ENCODE results near the gene SLC13A5. TPM values are rescaled to one million over a fixed set of nuclear protein-coding genes. Genes with fewer than 3 reads are reported as not detected.

SLC13A5 gene
- total and polyA plus RNA-seq, 10 of the 15 experiments (the other 5 are each of a cell fraction or from before 2014, with no cell fraction given): 0.23 TPM; not detected in 9

GRCh38 chr17:6675201-6675825 lies 37.9 kb downstream of the SLC13A5 start:
- TF ChIP-seq RAD21 (IDR thresholded peaks at IDR 0.05; ENCODE audit: insufficient read depth, low read depth, low read length) (no peak), BACH1 (IDR thresholded peaks at IDR 0.05; ENCODE audit: borderline replicate concordance) (no peak), EP300 (IDR thresholded peaks at IDR 0.05; ENCODE audit: borderline replicate concordance in 1 of 2, control insufficient read depth in 1 of 2, low read depth in 2 of 2, low read length in 2 of 2) (no peak), BCL11A (IDR thresholded peaks at IDR 0.05; ENCODE audit: low read depth, low read length) (no peak), HSF1 (IDR thresholded peaks at IDR 0.05; ENCODE audit: low read depth, low read length) (no peak), ZBTB33 (IDR thresholded peaks at IDR 0.05) (no peak), DPF2 (IDR thresholded peaks at IDR 0.05) (no peak), PML (IDR thresholded peaks at IDR 0.05; ENCODE audit: low read length) (no peak), MEF2A (IDR thresholded peaks at IDR 0.05; ENCODE audit: insufficient read depth, low read depth, low read length) (no peak), MYC (IDR thresholded peaks at IDR 0.05; ENCODE audit: insufficient read depth, insufficient read length, insufficient replicate concordance, low read length, severe bottlenecking) (no peak), CBX5 (IDR thresholded peaks at IDR 0.05; ENCODE audit: low read depth) (no peak), CBX3 (IDR thresholded peaks at IDR 0.05; ENCODE audit: borderline replicate concordance, low read depth) (no peak)
- TF ChIP-seq, protein P1, sequence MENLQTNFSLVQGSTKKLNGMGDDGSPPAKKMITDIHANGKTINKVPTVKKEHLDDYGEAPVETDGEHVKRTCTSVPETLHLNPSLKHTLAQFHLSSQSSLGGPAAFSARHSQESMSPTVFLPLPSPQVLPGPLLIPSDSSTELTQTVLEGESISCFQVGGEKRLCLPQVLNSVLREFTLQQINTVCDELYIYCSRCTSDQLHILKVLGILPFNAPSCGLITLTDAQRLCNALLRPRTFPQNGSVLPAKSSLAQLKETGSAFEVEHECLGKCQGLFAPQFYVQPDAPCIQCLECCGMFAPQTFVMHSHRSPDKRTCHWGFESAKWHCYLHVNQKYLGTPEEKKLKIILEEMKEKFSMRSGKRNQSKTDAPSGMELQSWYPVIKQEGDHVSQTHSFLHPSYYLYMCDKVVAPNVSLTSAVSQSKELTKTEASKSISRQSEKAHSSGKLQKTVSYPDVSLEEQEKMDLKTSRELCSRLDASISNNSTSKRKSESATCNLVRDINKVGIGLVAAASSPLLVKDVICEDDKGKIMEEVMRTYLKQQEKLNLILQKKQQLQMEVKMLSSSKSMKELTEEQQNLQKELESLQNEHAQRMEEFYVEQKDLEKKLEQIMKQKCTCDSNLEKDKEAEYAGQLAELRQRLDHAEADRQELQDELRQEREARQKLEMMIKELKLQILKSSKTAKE (IDR thresholded peaks at IDR 0.05; ENCODE audit: low read depth, poor library complexity, severe bottlenecking): no peak
- Histone ChIP-seq H3K9ac (ENCODE audit: control insufficient read depth, insufficient read depth, low read length) (no peak overlapping the region), H3K9me3 (replicated peaks; ENCODE audit: control insufficient read depth, insufficient read depth, low read length) (no peaks in the 10 kb centered on the region), H3K36me3 (ENCODE audit: control insufficient read depth in 2 of 2, insufficient read depth in 2 of 2, low read length in 1 of 2) (no peaks in the 10 kb centered on the region), H3K4me1 (ENCODE audit: control insufficient read depth, insufficient read depth, low read length) (peaks cover 4% of the 10 kb centered on the region; the same call in 1 of the 2 replicates), H3K27ac (ENCODE audit: control insufficient read depth, insufficient read depth) (no peak overlapping the region), H3K4me2 (ENCODE audit: control insufficient read depth, insufficient read depth) (no peak overlapping the region), H3K4me3 (no peak overlapping the region), H3K79me2 (ENCODE audit: control insufficient read depth, insufficient read depth, low read length) (no peaks in the 10 kb centered on the region), H4K20me1 (ENCODE audit: control insufficient read depth, insufficient read depth) (no peaks in the 10 kb centered on the region), H3K27me3 (replicated peaks in 1 of 2; ENCODE audit: control insufficient read depth in 2 of 2, insufficient read depth in 2 of 2, low read length in 1 of 2) (peaks cover 0 to 5% of the 10 kb centered on the region in 2 experiments; a peak in 3 of 4 replicates), H2AFZ (ENCODE audit: control insufficient read depth, low read depth, low read length) (no peak overlapping the region)
- ChIA-PET SMC1A (ENCODE audit: uncharacterized antibody, unreplicated experiment) (no interaction called here), CTCF (no interaction called here), RAD21 (ENCODE audit: unreplicated experiment) (no interaction called here), POLR2A (interaction anchor here (0.5 kb wide), 1 partner anchor 941 kb away, joined by 3 read pairs; no protein-coding TSS in a partner anchor)
- ATAC-seq (no peak), FAIRE-seq (no peak), DNase-seq (ENCODE audit: low read depth, low spot score) (no peak)
- intact Hi-C loops (cut with micrococcal nuclease; ENCODE audit: unreplicated experiment): no loop called here
- 54% methylated on average over 11 of the region's 11 CpGs for WGBS (ENCODE audit: insufficient coverage, insufficient replicate concordance, low lambda C conversion rate, missing lambda C conversion rate)
- in situ Hi-C loops (cut with MboI): no loop called here
- no TSS peak for BruUV-seq (replicated peaks)
